Measurements from ENCODE around the gene RNF7. TPM values are rescaled to one million over a fixed set of nuclear protein-coding genes. Genes with fewer than 3 reads are reported as not detected.
"Not testable (repeated sequence)": the region's sequence is repeated elsewhere in the genome, so short reads cannot be mapped to it uniquely, and the experiment has no call there.

RNF7 gene
- total and polyA plus RNA-seq, 2 of the 4 experiments (the other 2 are of a cell fraction): 98.7 to 149 TPM

- CTCF ChIA-PET; H3K4me2 ChIP-seq (ENCODE audit: low read depth, low read length); H2BK120ac ChIP-seq (ENCODE audit: low read depth, low read length); H2BK15ac ChIP-seq (ENCODE audit: low read depth, low read length); ATAC-seq (ENCODE audit: low read depth); H2AK9ac ChIP-seq (replicated peaks; ENCODE audit: low read depth, low read length, poor library complexity); H3K4me1 ChIP-seq (ENCODE audit: control insufficient read depth, insufficient read depth, low read length); H2BK5ac ChIP-seq (ENCODE audit: low read depth, low read length, poor library complexity, severe bottlenecking); H4K91ac ChIP-seq (ENCODE audit: insufficient read depth, low read depth, low read length); dilution Hi-C loops (cut with HindIII; ENCODE audit: low sequenced_read_pairs, unreplicated experiment); DNase-seq; H3K79me1 ChIP-seq (ENCODE audit: low read depth in 1 of 2, low read length in 2 of 2); H3K9ac ChIP-seq (ENCODE audit: low read depth, low read length); H3K56ac ChIP-seq (ENCODE audit: extremely low read depth, insufficient read depth, low read length); H3K9me3 ChIP-seq (ENCODE audit: control insufficient read depth, insufficient read depth, low read length); H4K20me1 ChIP-seq (ENCODE audit: insufficient read depth, low read length); H2AK5ac ChIP-seq (ENCODE audit: low read depth, low read length); H3K9me1 ChIP-seq (ENCODE audit: insufficient read depth, low read length); H3K36me3 ChIP-seq (ENCODE audit: control insufficient read depth, insufficient read depth, low read length); POLR2A ChIA-PET (ENCODE audit: unreplicated experiment); H3K27ac ChIP-seq (ENCODE audit: insufficient read depth, low read length); H3K27me3 ChIP-seq (ENCODE audit: control insufficient read depth, insufficient read depth, low read length); intact Hi-C loops (cut with micrococcal nuclease); H3K4ac ChIP-seq (ENCODE audit: low read depth, low read length); H2AFZ ChIP-seq (replicated peaks; ENCODE audit: low read length, poor library complexity); H4K8ac ChIP-seq (ENCODE audit: low read depth in 2 of 2, low read length in 2 of 2); in situ Hi-C loops (cut with MboI; ENCODE audit: low sequenced_read_pairs); H3K14ac ChIP-seq (replicated peaks; ENCODE audit: low read depth, low read length); H4K5ac ChIP-seq (ENCODE audit: low read depth, low read length); H2BK20ac ChIP-seq (ENCODE audit: low read depth, low read length); H3K4me3 ChIP-seq (ENCODE audit: insufficient read depth, low read depth, low read length); H3K23ac ChIP-seq (ENCODE audit: low read depth, low read length); H3K18ac ChIP-seq (ENCODE audit: low read depth, low read length); BruUV-seq (replicated peaks): not testable (repeated sequence)
- 80% methylated on average over 3 of the region's 19 CpGs; no CpG with 5 or more reads in 1 of the 2 experiments for WGBS, 2 experiments (ENCODE audit: extremely low coverage in 2 of 2, insufficient read length in 1 of 2)
Measured at GRCh38 chr3:141762552-141762951, 24.5 kb downstream of the RNF7 start.

All from IMR-90 (cell line).